HEK293 (cell line): Measurements from ENCODE around the gene HRH2.

Experiments
- CTCF ChIA-PET: fragments of 350-600 bp; formaldehyde crosslinking; extraction: SDS; loops from one replicate; lab custom pipeline; 2021; ENCODE audit warnings: antibody characterized with exemption; lab: Yijun Ruan, JAX
- POLR2A ChIA-PET: fragments of 300-600 bp; formaldehyde crosslinking; extraction: SDS; loops from one replicate; lab custom pipeline; 2020; ENCODE audit warnings: antibody characterized with exemption, inconsistent platforms; lab: Yijun Ruan, JAX
- H3K27ac ChIP-seq: fragments of 200-500 bp; sonication (Bioruptor generic); 2 replicates; pipeline ENCODE4 v1.5.1; 2014; ENCODE audit warnings: low read depth, low read length, control low read depth, inconsistent platforms; ENCODE audit errors: extremely low read depth
- H3K36me3 ChIP-seq, 2 experiments: fragments of 200-500 bp in 1 of 2; sonication (Bioruptor generic) in 1 of 2; 1 replicate in 1 of 2; 2 replicates in 1 of 2; pipeline ENCODE4 v1.5.1; 2014 to 2017; ENCODE audit warnings: inconsistent platforms in 2 of 2, low read length in 2 of 2; ENCODE audit not compliant: control insufficient read depth in 2 of 2, insufficient read depth in 1 of 2
- H3K4me1 ChIP-seq: fragments of 200-500 bp; sonication (Bioruptor generic); 2 replicates; pipeline ENCODE4 v1.5.1; 2014; ENCODE audit warnings: mild to moderate bottlenecking, low read length, inconsistent platforms; ENCODE audit not compliant: control insufficient read depth, insufficient read depth
- H3K4me3 ChIP-seq: 2 replicates; pipeline ENCODE4 v1.5.1; 2011; ENCODE audit warnings: low read depth, mild to moderate bottlenecking, control low read depth, low read length, moderate library complexity
- H3K9me3 ChIP-seq: fragments of 200-500 bp; sonication (Bioruptor generic); 2 replicates; pipeline ENCODE4 v1.5.1; 2014; ENCODE audit warnings: low read depth, low read length, inconsistent platforms; ENCODE audit not compliant: control insufficient read depth, insufficient read depth
- KLF1 ChIP-seq: fragments of 450-650 bp; formaldehyde crosslinking; IDR thresholded peaks from 2 replicates; pipeline ENCODE4 v1.5.1; 2016; ENCODE audit warnings: missing biosample characterization, missing genetic modification characterization
- KLF8 ChIP-seq: fragments of 450-650 bp; formaldehyde crosslinking; IDR thresholded peaks from 2 replicates; pipeline ENCODE4 v1.5.1; 2016; ENCODE audit warnings: missing biosample characterization, missing genetic modification characterization
- SP7 ChIP-seq: fragments of 450-650 bp; formaldehyde crosslinking; IDR thresholded peaks from 2 replicates; pipeline ENCODE4 v1.5.1; 2016; ENCODE audit warnings: missing biosample characterization, missing genetic modification characterization
- ZNF354C ChIP-seq: fragments of 450-650 bp; formaldehyde crosslinking; IDR thresholded peaks from 2 replicates; pipeline ENCODE4 v1.5.1; 2016; ENCODE audit warnings: missing biosample characterization, missing genetic modification characterization, low read depth, borderline replicate concordance
- ZNF544 ChIP-seq: fragments of 450-650 bp; formaldehyde crosslinking; IDR thresholded peaks from 2 replicates; pipeline ENCODE4 v1.5.0; 2017; ENCODE audit warnings: missing biosample characterization, missing genetic modification characterization
- ZNF670 ChIP-seq: fragments of 450-650 bp; formaldehyde crosslinking; IDR thresholded peaks from 2 replicates; pipeline ENCODE4 v1.5.1; 2016; ENCODE audit warnings: missing biosample characterization, missing genetic modification characterization, low read depth
- ZNF785 ChIP-seq: fragments of 450-650 bp; formaldehyde crosslinking; IDR thresholded peaks from 2 replicates; pipeline ENCODE4 v1.5.1; 2016; ENCODE audit warnings: missing biosample characterization, missing genetic modification characterization
- ZNF843 ChIP-seq: fragments of 450-650 bp; formaldehyde crosslinking; IDR thresholded peaks from 2 replicates; pipeline ENCODE4 v1.5.1; 2016; ENCODE audit warnings: missing biosample characterization, missing genetic modification characterization
- TF ChIP-seq, protein P1 (sequence below): fragments of 450-650 bp; formaldehyde crosslinking; IDR thresholded peaks from 2 replicates; pipeline ENCODE4 v1.5.1; 2016; ENCODE audit warnings: missing biosample characterization, missing genetic modification characterization
- TF ChIP-seq, protein P2 (sequence below): fragments of 450-650 bp; formaldehyde crosslinking; IDR thresholded peaks from 2 replicates; pipeline ENCODE4 v1.5.1; 2016; ENCODE audit warnings: missing biosample characterization, missing genetic modification characterization, borderline replicate concordance
- TF ChIP-seq, protein P3 (sequence below): fragments of 450-650 bp; formaldehyde crosslinking; conservative IDR thresholded peaks from 2 replicates; pipeline ENCODE4 v1.5.1; 2016; ENCODE audit warnings: low read depth, missing biosample characterization, missing genetic modification characterization
- TF ChIP-seq, protein P4 (sequence below): fragments of 450-650 bp; formaldehyde crosslinking; IDR thresholded peaks from 2 replicates; pipeline ENCODE4 v1.5.0; 2017; ENCODE audit warnings: missing biosample characterization, missing genetic modification characterization, borderline replicate concordance
- TF ChIP-seq, protein P5 (sequence below): fragments of 450-650 bp; formaldehyde crosslinking; IDR thresholded peaks from 2 replicates; pipeline ENCODE4 v1.5.1; 2016; ENCODE audit warnings: missing biosample characterization, missing genetic modification characterization, low read depth
- TF ChIP-seq, protein P6 (sequence below): fragments of 450-650 bp; formaldehyde crosslinking; IDR thresholded peaks from 2 replicates; pipeline ENCODE4 v1.5.1; 2017; ENCODE audit warnings: missing biosample characterization, missing genetic modification characterization
- TF ChIP-seq, protein P7 (sequence below): fragments of 450-650 bp; formaldehyde crosslinking; IDR thresholded peaks from 2 replicates; pipeline ENCODE4 v1.5.1; 2017; ENCODE audit warnings: missing biosample characterization, missing genetic modification characterization

HRH2 gene

DNA sequence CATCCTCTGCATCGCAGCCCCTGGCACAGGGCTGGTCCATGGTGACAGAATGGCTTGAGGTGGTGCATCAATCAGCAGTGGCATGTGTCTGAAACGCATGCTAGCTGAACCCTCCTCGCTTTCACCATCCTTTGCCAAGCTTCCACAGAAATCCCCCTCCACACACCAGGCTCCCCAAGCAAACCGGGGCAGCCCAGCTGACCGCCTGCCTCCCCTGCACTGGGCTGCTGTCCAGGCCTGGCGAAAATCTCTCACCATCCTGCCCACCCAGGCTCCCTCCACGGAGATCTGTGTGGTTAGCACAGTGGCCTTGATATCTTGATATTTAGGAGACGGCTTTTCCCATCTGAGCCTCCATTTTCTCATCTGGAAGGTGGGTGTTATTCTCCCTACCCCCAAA lies 905 bp upstream of the HRH2 start:
- ChIA-PET POLR2A (interaction anchor here (0.8 kb wide), 1 partner anchor 13 kb away, joined by 4 read pairs; no protein-coding TSS in a partner anchor), CTCF (interaction anchor here (0.6 kb wide), 1 partner anchor 24 kb away, joined by 3 read pairs; no protein-coding TSS in a partner anchor)
- no peak overlapping the region for H3K27ac ChIP-seq
- H3K9me3 ChIP-seq: no peaks in the 10 kb centered on the region
- H3K36me3 ChIP-seq: no peaks in the 10 kb centered on the region
- no peak overlapping the region for H3K4me3 ChIP-seq
- H3K4me1 ChIP-seq: peaks cover 3% of the 10 kb centered on the region; the same call in 1 of the 2 replicates
- TF ChIP-seq, protein P1, sequence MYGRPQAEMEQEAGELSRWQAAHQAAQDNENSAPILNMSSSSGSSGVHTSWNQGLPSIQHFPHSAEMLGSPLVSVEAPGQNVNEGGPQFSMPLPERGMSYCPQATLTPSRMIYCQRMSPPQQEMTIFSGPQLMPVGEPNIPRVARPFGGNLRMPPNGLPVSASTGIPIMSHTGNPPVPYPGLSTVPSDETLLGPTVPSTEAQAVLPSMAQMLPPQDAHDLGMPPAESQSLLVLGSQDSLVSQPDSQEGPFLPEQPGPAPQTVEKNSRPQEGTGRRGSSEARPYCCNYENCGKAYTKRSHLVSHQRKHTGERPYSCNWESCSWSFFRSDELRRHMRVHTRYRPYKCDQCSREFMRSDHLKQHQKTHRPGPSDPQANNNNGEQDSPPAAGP: no peak
- TF ChIP-seq, protein P2, sequence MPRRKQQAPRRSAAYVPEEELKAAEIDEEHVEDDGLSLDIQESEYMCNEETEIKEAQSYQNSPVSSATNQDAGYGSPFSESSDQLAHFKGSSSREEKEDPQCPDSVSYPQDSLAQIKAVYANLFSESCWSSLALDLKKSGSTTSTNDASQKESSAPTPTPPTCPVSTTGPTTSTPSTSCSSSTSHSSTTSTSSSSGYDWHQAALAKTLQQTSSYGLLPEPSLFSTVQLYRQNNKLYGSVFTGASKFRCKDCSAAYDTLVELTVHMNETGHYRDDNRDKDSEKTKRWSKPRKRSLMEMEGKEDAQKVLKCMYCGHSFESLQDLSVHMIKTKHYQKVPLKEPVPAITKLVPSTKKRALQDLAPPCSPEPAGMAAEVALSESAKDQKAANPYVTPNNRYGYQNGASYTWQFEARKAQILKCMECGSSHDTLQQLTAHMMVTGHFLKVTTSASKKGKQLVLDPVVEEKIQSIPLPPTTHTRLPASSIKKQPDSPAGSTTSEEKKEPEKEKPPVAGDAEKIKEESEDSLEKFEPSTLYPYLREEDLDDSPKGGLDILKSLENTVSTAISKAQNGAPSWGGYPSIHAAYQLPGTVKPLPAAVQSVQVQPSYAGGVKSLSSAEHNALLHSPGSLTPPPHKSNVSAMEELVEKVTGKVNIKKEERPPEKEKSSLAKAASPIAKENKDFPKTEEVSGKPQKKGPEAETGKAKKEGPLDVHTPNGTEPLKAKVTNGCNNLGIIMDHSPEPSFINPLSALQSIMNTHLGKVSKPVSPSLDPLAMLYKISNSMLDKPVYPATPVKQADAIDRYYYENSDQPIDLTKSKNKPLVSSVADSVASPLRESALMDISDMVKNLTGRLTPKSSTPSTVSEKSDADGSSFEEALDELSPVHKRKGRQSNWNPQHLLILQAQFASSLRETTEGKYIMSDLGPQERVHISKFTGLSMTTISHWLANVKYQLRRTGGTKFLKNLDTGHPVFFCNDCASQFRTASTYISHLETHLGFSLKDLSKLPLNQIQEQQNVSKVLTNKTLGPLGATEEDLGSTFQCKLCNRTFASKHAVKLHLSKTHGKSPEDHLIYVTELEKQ (tag by site-specific recombination): no peak
- TF ChIP-seq ZNF785 (tag by site-specific recombination) (no peak), ZNF354C (tag by site-specific recombination) (no peak), ZNF843 (tag by site-specific recombination) (no peak), KLF8 (tag by site-specific recombination) (no peak), ZNF670 (no peak), SP7 (tag by site-specific recombination) (no peak), ZNF544 (no peak), KLF1 (tag by site-specific recombination) (no peak)
- TF ChIP-seq, protein P3, sequence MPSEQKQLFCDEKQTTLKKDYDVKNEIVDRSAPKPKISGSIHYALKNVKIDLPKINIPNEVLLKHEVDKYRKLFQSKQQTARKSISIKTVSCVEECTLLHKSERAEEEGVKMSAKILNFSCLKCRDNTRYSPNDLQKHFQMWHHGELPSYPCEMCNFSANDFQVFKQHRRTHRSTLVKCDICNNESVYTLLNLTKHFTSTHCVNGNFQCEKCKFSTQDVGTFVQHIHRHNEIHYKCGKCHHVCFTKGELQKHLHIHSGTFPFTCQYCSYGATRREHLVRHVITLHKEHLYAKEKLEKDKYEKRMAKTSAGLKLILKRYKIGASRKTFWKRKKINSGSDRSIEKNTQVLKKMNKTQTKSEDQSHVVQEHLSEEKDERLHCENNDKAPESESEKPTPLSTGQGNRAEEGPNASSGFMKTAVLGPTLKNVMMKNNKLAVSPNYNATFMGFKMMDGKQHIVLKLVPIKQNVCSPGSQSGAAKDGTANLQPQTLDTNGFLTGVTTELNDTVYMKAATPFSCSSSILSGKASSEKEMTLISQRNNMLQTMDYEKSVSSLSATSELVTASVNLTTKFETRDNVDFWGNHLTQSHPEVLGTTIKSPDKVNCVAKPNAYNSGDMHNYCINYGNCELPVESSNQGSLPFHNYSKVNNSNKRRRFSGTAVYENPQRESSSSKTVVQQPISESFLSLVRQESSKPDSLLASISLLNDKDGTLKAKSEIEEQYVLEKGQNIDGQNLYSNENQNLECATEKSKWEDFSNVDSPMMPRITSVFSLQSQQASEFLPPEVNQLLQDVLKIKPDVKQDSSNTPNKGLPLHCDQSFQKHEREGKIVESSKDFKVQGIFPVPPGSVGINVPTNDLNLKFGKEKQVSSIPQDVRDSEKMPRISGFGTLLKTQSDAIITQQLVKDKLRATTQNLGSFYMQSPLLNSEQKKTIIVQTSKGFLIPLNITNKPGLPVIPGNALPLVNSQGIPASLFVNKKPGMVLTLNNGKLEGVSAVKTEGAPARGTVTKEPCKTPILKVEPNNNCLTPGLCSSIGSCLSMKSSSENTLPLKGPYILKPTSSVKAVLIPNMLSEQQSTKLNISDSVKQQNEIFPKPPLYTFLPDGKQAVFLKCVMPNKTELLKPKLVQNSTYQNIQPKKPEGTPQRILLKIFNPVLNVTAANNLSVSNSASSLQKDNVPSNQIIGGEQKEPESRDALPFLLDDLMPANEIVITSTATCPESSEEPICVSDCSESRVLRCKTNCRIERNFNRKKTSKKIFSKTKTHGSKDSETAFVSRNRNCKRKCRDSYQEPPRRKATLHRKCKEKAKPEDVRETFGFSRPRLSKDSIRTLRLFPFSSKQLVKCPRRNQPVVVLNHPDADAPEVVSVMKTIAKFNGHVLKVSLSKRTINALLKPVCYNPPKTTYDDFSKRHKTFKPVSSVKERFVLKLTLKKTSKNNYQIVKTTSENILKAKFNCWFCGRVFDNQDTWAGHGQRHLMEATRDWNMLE (tag by site-specific recombination): no peak
- TF ChIP-seq, protein P4, sequence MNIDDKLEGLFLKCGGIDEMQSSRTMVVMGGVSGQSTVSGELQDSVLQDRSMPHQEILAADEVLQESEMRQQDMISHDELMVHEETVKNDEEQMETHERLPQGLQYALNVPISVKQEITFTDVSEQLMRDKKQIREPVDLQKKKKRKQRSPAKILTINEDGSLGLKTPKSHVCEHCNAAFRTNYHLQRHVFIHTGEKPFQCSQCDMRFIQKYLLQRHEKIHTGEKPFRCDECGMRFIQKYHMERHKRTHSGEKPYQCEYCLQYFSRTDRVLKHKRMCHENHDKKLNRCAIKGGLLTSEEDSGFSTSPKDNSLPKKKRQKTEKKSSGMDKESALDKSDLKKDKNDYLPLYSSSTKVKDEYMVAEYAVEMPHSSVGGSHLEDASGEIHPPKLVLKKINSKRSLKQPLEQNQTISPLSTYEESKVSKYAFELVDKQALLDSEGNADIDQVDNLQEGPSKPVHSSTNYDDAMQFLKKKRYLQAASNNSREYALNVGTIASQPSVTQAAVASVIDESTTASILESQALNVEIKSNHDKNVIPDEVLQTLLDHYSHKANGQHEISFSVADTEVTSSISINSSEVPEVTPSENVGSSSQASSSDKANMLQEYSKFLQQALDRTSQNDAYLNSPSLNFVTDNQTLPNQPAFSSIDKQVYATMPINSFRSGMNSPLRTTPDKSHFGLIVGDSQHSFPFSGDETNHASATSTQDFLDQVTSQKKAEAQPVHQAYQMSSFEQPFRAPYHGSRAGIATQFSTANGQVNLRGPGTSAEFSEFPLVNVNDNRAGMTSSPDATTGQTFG (tag by site-specific recombination): no peak
- TF ChIP-seq, protein P5, sequence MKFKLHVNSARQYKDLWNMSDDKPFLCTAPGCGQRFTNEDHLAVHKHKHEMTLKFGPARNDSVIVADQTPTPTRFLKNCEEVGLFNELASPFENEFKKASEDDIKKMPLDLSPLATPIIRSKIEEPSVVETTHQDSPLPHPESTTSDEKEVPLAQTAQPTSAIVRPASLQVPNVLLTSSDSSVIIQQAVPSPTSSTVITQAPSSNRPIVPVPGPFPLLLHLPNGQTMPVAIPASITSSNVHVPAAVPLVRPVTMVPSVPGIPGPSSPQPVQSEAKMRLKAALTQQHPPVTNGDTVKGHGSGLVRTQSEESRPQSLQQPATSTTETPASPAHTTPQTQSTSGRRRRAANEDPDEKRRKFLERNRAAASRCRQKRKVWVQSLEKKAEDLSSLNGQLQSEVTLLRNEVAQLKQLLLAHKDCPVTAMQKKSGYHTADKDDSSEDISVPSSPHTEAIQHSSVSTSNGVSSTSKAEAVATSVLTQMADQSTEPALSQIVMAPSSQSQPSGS (tag by site-specific recombination): no peak
- TF ChIP-seq, protein P6, sequence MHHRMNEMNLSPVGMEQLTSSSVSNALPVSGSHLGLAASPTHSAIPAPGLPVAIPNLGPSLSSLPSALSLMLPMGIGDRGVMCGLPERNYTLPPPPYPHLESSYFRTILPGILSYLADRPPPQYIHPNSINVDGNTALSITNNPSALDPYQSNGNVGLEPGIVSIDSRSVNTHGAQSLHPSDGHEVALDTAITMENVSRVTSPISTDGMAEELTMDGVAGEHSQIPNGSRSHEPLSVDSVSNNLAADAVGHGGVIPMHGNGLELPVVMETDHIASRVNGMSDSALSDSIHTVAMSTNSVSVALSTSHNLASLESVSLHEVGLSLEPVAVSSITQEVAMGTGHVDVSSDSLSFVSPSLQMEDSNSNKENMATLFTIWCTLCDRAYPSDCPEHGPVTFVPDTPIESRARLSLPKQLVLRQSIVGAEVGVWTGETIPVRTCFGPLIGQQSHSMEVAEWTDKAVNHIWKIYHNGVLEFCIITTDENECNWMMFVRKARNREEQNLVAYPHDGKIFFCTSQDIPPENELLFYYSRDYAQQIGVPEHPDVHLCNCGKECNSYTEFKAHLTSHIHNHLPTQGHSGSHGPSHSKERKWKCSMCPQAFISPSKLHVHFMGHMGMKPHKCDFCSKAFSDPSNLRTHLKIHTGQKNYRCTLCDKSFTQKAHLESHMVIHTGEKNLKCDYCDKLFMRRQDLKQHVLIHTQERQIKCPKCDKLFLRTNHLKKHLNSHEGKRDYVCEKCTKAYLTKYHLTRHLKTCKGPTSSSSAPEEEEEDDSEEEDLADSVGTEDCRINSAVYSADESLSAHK (tag by site-specific recombination): no peak
- TF ChIP-seq, protein P7, sequence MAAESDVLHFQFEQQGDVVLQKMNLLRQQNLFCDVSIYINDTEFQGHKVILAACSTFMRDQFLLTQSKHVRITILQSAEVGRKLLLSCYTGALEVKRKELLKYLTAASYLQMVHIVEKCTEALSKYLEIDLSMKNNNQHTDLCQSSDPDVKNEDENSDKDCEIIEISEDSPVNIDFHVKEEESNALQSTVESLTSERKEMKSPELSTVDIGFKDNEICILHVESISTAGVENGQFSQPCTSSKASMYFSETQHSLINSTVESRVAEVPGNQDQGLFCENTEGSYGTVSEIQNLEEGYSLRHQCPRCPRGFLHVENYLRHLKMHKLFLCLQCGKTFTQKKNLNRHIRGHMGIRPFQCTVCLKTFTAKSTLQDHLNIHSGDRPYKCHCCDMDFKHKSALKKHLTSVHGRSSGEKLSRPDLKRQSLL (tag by site-specific recombination): no peak
